Hematopoietic multipotent progenitor cell (in vitro differentiated cells): ENCODE results near the gene STAT1. TPM values are rescaled to one million over a fixed set of nuclear protein-coding genes. Genes with fewer than 3 reads are reported as not detected.
"Not testable (repeated sequence)": the region's sequence is repeated elsewhere in the genome, so short reads cannot be mapped to it uniquely, and the experiment has no call there.

Experiments
- DNase-seq, 3 donors: peaks; one replicate each; pipeline ENCODE4 v3.0.0-alpha.2; 2011 to 2015; ENCODE audit warnings: low read depth in 2 of 3, low spot score in 2 of 3
- total RNA-seq: library from RNA; depleted of rRNA; stranded (reverse); fragments of >200 nt; gene quantifications from one replicate; pipeline ENCODE4 v1.2.3, GENCODE V29; 2012

The STAT1 gene
- total RNA-seq, 1 donor = 106 TPM

GRCh38 chr2:190965580-190966222 lies 48.3 kb downstream of the STAT1 start:
- no peak for DNase-seq

GRCh38 chr2:190964170-190964795 lies 49.7 kb downstream of the STAT1 start:
- no peak for DNase-seq

DNA sequence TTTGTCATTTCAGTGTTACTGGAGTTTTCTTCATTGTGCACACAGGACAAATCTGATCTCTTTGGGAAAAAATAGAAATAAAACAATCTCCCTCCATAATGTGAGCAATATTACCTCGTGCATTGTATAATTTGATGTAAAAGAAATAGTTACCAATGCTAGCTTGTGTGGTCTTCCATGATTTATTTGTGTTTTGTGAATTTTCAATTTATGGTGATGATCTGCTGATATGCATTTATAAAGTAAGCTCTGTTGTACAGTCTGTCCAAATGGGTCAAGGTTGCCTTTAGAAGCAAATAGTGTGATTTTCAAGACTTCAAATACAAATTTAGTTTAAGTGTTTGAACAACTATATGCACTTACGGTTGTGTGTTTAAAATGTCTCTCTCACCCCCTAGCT lies 50.9 kb downstream of the STAT1 start:
- DNase-seq = no peak

DNA sequence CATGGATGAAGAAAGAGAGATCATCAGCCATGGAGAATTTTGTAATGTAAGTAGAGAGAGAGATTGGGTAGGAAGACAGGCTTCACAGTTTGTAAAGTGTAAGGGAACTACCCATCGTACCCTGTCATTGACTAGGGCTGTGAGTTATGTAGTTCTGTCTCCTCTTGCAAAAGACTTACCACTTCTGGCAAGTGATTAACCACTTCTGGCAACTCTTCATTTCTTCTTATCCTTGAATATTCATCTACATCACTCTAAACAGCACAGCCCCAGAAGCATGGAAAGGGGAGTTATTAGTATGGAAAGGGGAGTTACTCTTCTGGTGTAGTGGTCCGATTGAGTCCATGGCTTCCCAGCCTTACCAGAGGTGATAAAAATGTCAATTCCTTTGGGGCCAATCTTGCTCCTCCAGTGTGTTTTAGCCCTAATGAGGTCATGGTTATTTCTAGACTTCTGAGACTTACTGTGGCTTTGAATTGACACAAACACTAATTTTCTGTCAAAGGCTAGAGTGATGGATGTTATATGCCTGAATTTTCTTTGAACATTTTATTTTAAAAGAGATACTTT lies 52.0 kb downstream of the STAT1 start:
- DNase-seq = no peak

- not testable (repeated sequence) for DNase-seq
Measured at GRCh38 chr2:190961117-190961516, 52.9 kb downstream of the STAT1 start.

DNA sequence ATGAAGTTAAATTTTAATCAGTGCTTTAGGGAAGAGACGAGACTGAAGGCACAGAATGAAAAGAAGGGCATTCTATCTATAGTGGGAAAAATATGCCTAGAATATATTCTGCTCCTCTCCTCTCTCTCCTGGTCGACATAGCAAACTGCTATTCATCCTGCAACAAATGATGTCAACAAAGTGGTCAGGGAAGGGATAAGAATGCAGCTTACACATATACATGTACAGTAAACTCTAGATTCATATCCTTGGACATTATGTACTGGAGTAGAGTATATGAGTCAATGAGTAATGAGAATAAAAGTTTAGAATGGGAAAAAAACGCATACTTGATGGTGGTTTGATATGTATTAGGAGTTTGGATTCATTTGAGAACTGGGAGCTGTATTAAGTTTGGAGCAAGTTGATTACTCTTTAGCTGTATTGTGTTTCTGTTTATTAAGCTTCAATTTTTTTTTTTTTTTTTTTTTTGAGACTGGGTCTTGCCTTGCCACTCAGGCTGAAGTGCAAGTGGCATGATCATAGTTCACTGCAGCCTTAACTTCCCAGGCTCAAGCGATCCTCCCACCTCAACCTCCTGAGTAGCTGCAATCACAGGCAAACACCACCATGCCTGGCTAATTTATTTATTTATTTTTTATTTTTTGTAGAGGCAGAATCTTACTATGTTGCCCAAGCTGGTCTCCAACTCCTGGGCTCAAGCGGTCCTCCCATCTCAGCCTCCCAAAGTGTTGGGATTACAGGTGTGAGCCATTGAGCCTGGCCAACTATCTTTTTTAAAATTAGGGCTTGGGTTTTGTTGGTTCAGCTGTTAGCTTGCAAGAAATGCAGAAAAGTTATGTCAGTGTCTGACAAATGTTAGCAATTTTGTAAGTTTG lies 53.8 kb downstream of the STAT1 start:
- DNase-seq = no peak

- DNase-seq = no peak
Measured at GRCh38 chr2:190953257-190953656, 60.7 kb downstream of the STAT1 start.

- DNase-seq = no peak
Measured at GRCh38 chr2:190950566-190950991, 63.4 kb downstream of the STAT1 start.

- no peak for DNase-seq
Measured at GRCh38 chr2:190948671-190949070, 65.3 kb downstream of the STAT1 start.

GRCh38 chr2:190947711-190948251 lies 66.2 kb downstream of the STAT1 start:
- peak in 2 of 3 donors; percentile 73 to 93 for DNase-seq

- DNase-seq = peak in 2 of 3 donors; percentile 26 to 52
Measured at GRCh38 chr2:190947141-190947540, 66.8 kb downstream of the STAT1 start.

DNA sequence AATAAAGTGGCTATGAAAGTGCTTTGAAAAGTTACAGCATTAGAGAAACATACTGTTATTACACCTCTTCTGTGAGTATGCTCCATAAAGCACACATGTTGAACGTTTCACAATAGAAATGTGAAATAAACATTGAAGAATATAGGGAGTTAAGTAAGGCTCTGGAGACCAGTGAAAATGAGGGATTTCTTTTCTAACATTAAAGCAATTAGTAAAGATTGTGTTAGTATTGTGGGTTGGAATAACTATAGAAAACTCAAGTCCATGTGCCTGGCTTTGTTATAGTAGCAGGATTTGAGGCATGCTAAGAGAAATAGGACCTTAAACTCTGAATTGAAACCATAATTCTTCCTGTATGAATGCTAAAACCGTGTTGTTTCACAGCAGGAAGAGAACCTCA lies 70.3 kb downstream of the STAT1 start:
- DNase-seq = no peak

DNA sequence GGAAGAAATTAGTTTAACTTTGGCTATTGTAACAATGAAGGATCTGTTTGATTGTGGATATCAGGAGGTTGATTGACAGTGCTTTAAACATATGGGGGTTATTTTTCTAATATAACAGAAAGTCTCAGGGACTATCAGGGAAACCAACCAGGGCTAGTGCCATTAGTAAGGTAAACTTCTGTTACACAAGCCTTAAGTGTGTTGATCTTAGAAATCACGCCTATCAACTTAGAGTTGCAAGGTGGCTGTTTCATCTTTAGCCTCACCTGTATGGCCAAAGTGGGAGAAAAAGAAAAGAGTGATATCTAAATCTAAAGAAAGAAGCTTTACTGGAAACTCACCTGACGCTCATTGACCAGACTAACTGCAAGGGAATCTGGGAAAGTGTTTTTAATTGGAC lies 71.3 kb downstream of the STAT1 start:
- DNase-seq = no peak

DNA sequence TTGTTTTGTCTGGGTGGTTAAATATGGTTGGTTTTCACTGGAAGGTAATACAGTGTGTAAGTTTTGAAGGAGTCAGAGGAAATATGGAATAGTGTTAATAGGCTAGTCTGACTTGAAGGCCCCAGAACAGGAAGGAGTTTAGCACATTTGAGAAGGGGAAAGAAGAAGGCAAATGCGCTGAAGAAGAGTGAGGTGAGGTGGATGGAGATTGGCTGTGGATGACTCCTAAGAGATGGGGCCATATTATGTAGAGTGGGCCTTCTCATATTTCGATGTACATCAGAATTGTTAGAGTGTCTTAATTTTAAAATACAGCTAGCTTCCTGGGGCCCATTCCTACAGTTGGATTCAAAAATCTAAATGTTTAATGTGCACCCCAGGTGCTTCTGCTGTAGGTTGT lies 72.4 kb downstream of the STAT1 start:
- no peak for DNase-seq

GRCh38 chr2:190940454-190940853 lies 73.5 kb downstream of the STAT1 start:
- DNase-seq = no peak

DNA sequence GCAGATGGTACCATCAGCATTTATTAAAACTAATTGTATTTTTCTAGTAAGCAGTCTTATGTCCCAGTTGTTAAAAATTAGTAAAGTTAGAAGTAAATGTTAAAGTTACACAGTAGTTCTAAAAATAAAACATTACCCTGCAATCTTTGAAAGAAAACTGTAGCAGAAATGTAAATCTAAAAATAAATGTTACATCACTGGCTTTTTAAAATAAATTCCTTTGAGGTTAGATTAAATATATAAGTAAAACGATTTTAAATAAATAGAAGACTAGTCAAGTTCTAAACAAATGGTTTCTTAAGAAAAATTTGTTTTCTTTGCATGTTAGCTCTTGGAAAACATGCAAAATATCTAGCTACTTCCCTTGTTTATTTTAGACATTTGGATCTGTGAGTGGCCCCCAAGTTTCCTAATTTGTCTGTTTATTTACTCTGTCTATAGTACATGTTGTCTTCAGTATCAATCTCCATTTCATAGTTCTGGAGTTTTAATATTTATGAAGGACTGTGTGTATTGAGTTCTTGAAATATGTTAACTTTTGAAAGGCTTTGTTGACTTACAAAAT lies 75.1 kb downstream of the STAT1 start:
- DNase-seq = no peak

GRCh38 chr2:190935054-190935453 lies 78.9 kb downstream of the STAT1 start:
- DNase-seq = no peak

DNA sequence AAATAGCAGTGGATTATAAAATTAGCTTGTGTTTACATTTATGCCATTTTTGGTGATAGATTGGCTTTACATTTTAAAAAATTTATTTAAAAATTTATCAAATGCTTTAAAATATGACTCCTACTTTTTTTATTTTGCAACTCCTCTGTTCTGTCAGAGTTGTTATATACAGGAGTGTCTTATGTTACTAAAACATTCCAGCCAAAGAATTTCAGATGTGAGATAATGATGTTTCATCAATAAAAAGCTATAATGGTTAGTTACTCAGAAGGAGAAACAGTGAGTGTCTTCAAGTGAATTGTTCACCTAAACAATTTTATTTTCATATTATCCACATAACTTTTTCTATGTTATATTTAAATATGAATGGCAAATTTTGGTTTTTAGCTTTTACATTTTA lies 80.6 kb downstream of the STAT1 start:
- no peak for DNase-seq

- no peak for DNase-seq
Measured at GRCh38 chr2:190932514-190932913, 81.5 kb downstream of the STAT1 start.

DNA sequence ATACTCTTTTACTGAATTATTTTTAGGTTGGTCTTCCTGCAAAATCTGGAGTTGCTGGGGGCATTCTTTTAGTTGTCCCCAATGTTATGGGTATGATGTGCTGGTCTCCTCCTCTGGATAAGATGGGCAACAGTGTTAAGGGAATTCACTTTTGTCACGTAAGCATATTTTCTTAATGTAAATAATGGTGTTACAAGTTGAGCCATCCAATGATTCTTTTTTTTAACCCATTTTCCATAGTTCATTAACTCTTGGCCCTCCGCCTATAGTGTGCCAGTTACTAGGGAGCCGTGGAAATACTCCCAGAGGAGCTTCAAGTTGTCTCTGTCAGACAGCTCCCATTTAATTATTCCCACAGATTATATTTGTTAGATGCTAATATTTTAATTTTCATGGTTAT lies 83.6 kb downstream of the STAT1 start:
- DNase-seq = no peak

GRCh38 chr2:190929919-190930318 lies 84.1 kb downstream of the STAT1 start:
- DNase-seq = no peak
